Measurements from ENCODE around the gene SRM.
A peak's percentile ranks its signal among the peaks of the same experiment; 100 is the strongest.
"Not testable (repeated sequence)": the region's sequence is repeated elsewhere in the genome, so short reads cannot be mapped to it uniquely, and the experiment has no call there.

Gene SRM

GRCh38 chr1:11065796-11066195 is 6.0 kb upstream of the SRM start:
- TF ChIP-seq POLR2AphosphoS5 (IDR thresholded peaks at IDR 0.05; ENCODE audit: low read depth) (no peak), SPI1 (IDR thresholded peaks at IDR 0.05; ENCODE audit: borderline replicate concordance, low read depth) (no peak), GABPA (IDR thresholded peaks at IDR 0.05; ENCODE audit: low read depth) (no peak)
- TF ChIP-seq, protein P1, sequence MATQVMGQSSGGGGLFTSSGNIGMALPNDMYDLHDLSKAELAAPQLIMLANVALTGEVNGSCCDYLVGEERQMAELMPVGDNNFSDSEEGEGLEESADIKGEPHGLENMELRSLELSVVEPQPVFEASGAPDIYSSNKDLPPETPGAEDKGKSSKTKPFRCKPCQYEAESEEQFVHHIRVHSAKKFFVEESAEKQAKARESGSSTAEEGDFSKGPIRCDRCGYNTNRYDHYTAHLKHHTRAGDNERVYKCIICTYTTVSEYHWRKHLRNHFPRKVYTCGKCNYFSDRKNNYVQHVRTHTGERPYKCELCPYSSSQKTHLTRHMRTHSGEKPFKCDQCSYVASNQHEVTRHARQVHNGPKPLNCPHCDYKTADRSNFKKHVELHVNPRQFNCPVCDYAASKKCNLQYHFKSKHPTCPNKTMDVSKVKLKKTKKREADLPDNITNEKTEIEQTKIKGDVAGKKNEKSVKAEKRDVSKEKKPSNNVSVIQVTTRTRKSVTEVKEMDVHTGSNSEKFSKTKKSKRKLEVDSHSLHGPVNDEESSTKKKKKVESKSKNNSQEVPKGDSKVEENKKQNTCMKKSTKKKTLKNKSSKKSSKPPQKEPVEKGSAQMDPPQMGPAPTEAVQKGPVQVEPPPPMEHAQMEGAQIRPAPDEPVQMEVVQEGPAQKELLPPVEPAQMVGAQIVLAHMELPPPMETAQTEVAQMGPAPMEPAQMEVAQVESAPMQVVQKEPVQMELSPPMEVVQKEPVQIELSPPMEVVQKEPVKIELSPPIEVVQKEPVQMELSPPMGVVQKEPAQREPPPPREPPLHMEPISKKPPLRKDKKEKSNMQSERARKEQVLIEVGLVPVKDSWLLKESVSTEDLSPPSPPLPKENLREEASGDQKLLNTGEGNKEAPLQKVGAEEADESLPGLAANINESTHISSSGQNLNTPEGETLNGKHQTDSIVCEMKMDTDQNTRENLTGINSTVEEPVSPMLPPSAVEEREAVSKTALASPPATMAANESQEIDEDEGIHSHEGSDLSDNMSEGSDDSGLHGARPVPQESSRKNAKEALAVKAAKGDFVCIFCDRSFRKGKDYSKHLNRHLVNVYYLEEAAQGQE (IDR thresholded peaks at IDR 0.05; ENCODE audit: insufficient replicate concordance, low read depth): no peak
- TF ChIP-seq, protein P2, sequence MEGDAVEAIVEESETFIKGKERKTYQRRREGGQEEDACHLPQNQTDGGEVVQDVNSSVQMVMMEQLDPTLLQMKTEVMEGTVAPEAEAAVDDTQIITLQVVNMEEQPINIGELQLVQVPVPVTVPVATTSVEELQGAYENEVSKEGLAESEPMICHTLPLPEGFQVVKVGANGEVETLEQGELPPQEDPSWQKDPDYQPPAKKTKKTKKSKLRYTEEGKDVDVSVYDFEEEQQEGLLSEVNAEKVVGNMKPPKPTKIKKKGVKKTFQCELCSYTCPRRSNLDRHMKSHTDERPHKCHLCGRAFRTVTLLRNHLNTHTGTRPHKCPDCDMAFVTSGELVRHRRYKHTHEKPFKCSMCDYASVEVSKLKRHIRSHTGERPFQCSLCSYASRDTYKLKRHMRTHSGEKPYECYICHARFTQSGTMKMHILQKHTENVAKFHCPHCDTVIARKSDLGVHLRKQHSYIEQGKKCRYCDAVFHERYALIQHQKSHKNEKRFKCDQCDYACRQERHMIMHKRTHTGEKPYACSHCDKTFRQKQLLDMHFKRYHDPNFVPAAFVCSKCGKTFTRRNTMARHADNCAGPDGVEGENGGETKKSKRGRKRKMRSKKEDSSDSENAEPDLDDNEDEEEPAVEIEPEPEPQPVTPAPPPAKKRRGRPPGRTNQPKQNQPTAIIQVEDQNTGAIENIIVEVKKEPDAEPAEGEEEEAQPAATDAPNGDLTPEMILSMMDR (IDR thresholded peaks at IDR 0.05; ENCODE audit: insufficient read depth, low read length): no peak

GRCh38 chr1:11064942-11065341 is 5.1 kb upstream of the SRM start:
- no peak for DNase-seq (ENCODE audit: low read depth in 1 of 2, low spot score in 1 of 2)
- no peak overlapping the region for H3K27ac ChIP-seq (replicated peaks)
- no peak for TF ChIP-seq GABPA (IDR thresholded peaks at IDR 0.05; ENCODE audit: low read depth)
- TF ChIP-seq, protein P1 (IDR thresholded peaks at IDR 0.05; ENCODE audit: insufficient replicate concordance, low read depth): no peak
- no peak for TF ChIP-seq SPI1 (IDR thresholded peaks at IDR 0.05; ENCODE audit: borderline replicate concordance, low read depth)
- TF ChIP-seq, protein P2 (IDR thresholded peaks at IDR 0.05; ENCODE audit: insufficient read depth, low read length): no peak
- no peak for TF ChIP-seq POLR2AphosphoS5 (IDR thresholded peaks at IDR 0.05; ENCODE audit: low read depth)
- no peak overlapping the region for H3K4me3 ChIP-seq (replicated peaks; ENCODE audit: insufficient read depth, low read length)
- H3K27me3 ChIP-seq (ENCODE audit: insufficient read depth, poor library complexity, severe bottlenecking): no peaks in the 10 kb centered on the region

More at GRCh38 chr1:11065796-11066195, 6.0 kb upstream of the SRM start:
- Histone ChIP-seq H3K27me3 (ENCODE audit: insufficient read depth, poor library complexity, severe bottlenecking) (no peaks in the 10 kb centered on the region), H3K4me3 (replicated peaks; ENCODE audit: insufficient read depth, low read length) (no peak overlapping the region), H3K27ac (replicated peaks) (no peak overlapping the region)
- no peak for DNase-seq (ENCODE audit: low read depth in 1 of 2, low spot score in 1 of 2)

DNA sequence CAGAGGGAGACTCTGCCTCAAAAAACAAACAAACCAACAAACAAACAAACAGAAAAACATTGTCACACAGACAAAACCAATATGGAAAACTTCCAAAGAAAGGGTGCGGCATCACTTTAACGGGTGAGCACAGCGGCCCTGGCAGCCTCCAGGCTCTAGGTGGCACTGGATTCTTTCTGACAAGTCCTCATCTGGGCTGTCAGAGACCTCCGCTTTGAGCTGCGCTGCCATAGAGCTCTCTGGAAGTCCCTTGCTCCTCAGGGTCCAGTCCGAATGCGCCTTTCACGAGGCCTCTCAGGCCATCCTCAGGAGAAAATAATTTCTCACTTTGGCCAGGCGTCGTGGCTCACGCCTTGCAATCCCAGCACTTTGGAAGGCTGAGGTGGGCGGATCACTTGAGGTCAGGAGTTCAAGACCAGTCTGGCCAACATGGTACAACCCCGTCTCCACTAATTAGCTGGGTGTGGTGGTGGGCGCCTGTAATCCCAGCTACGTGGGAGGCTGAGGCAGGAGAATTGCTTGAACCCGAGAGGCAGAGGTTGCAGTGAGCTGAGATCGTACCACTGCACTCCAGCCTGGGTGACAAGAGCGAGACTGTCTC is 4.2 kb upstream of the SRM start:
- H3K27ac ChIP-seq (replicated peaks); H3K27me3 ChIP-seq (ENCODE audit: insufficient read depth, poor library complexity, severe bottlenecking); H3K4me3 ChIP-seq (replicated peaks; ENCODE audit: insufficient read depth, low read length): not testable (repeated sequence)
- DNase-seq (ENCODE audit: low read depth in 1 of 2, low spot score in 1 of 2): peak in 1 of 2 experiments; percentile 28

DNA sequence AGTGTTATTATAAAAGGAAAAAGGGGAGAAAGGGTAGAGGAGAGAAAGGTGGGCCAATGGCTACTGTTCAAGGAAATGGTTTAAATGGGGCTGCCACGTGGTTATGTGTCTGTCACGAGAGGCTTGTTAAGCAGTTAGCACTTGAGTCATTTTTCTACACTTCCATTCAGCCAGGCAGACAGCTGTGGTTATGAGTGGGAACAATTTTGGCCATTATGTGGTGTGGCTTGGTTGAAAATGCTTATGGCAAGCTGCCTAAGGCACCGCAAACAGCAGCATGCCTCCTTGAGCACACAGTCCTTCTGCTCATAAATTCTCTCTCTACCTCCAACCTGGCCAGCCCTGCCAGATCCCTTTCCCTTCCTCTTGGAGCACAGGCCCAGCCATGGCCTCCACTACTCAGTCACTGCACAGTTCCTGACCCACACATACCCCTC is 3.2 kb upstream of the SRM start:
- TF ChIP-seq, protein P1 (IDR thresholded peaks at IDR 0.05; ENCODE audit: insufficient replicate concordance, low read depth): no peak
- TF ChIP-seq GABPA (IDR thresholded peaks at IDR 0.05; ENCODE audit: low read depth) (no peak), POLR2AphosphoS5 (IDR thresholded peaks at IDR 0.05; ENCODE audit: low read depth) (peak; percentile 31; the same call in 1 of the 2 replicates)
- Histone ChIP-seq H3K4me3 (replicated peaks; ENCODE audit: insufficient read depth, low read length) (no peak overlapping the region), H3K27me3 (ENCODE audit: insufficient read depth, poor library complexity, severe bottlenecking) (no peaks in the 10 kb centered on the region), H3K27ac (replicated peaks) (peak overlapping the region; percentile 65)
- DNase-seq (ENCODE audit: low read depth in 1 of 2, low spot score in 1 of 2): peak; percentile 29 to 68
